ENCODE results near the gene PIGN.

The PIGN gene

GRCh38 chr18:62164310-62164709 is 22.5 kb downstream of the PIGN start:
- TF ChIP-seq CTCF (IDR thresholded peaks at IDR 0.05; ENCODE audit: poor library complexity, severe bottlenecking): no peak
- no peak overlapping the region for H3K4me3 ChIP-seq (ENCODE audit: severe bottlenecking)
- ATAC-seq (ENCODE audit: low read depth): no peak

GRCh38 chr18:62157843-62158242 is 29.0 kb downstream of the PIGN start:
- no peak overlapping the region for H3K4me3 ChIP-seq (ENCODE audit: severe bottlenecking)
- ATAC-seq (ENCODE audit: low read depth) (no peak), DNase-seq (ENCODE audit: low spot score) (no peak)
- no peaks in the 10 kb centered on the region for H3K9me3 ChIP-seq (ENCODE audit: severe bottlenecking)
- TF ChIP-seq CTCF (IDR thresholded peaks at IDR 0.05; ENCODE audit: poor library complexity, severe bottlenecking): no peak
- H3K36me3 ChIP-seq (ENCODE audit: low read depth): no peaks in the 10 kb centered on the region; the same call in 1 of the 2 replicates
- no peaks in the 10 kb centered on the region for H3K4me1 ChIP-seq (ENCODE audit: insufficient read depth, poor library complexity, severe bottlenecking)
- no peak overlapping the region for H3K27ac ChIP-seq (ENCODE audit: poor library complexity, severe bottlenecking)
- no peaks in the 10 kb centered on the region for H3K27me3 ChIP-seq (ENCODE audit: insufficient read depth, poor library complexity, severe bottlenecking)

More at GRCh38 chr18:62164310-62164709, 22.5 kb downstream of the PIGN start:
- Histone ChIP-seq H3K9me3 (ENCODE audit: severe bottlenecking) (no peaks in the 10 kb centered on the region), H3K4me1 (ENCODE audit: insufficient read depth, poor library complexity, severe bottlenecking) (no peaks in the 10 kb centered on the region), H3K36me3 (ENCODE audit: low read depth) (no peaks in the 10 kb centered on the region), H3K27me3 (ENCODE audit: insufficient read depth, poor library complexity, severe bottlenecking) (no peaks in the 10 kb centered on the region), H3K27ac (ENCODE audit: poor library complexity, severe bottlenecking) (no peak overlapping the region)
- no peak for DNase-seq (ENCODE audit: low spot score)

- Histone ChIP-seq H3K4me1 (ENCODE audit: insufficient read depth, poor library complexity, severe bottlenecking) (no peaks in the 10 kb centered on the region), H3K4me3 (ENCODE audit: severe bottlenecking) (no peak overlapping the region), H3K36me3 (ENCODE audit: low read depth) (no peaks in the 10 kb centered on the region; the same call in 1 of the 2 replicates), H3K27me3 (ENCODE audit: insufficient read depth, poor library complexity, severe bottlenecking) (no peaks in the 10 kb centered on the region), H3K27ac (ENCODE audit: poor library complexity, severe bottlenecking) (no peak overlapping the region), H3K9me3 (ENCODE audit: severe bottlenecking) (no peaks in the 10 kb centered on the region)
- no peak for TF ChIP-seq CTCF (IDR thresholded peaks at IDR 0.05; ENCODE audit: poor library complexity, severe bottlenecking)
- ATAC-seq (ENCODE audit: low read depth) (no peak), DNase-seq (ENCODE audit: low spot score) (no peak)
Measured at GRCh38 chr18:62152844-62153243, 34.0 kb downstream of the PIGN start.

- TF ChIP-seq CTCF (IDR thresholded peaks at IDR 0.05; ENCODE audit: poor library complexity, severe bottlenecking): no peak
- H3K9me3 ChIP-seq (ENCODE audit: severe bottlenecking): no peaks in the 10 kb centered on the region
- no peak overlapping the region for H3K4me3 ChIP-seq (ENCODE audit: severe bottlenecking)
- DNase-seq (ENCODE audit: low spot score): no peak
- no peak for ATAC-seq (ENCODE audit: low read depth)
- no peaks in the 10 kb centered on the region for H3K27me3 ChIP-seq (ENCODE audit: insufficient read depth, poor library complexity, severe bottlenecking)
- H3K27ac ChIP-seq (ENCODE audit: poor library complexity, severe bottlenecking): no peak overlapping the region
- no peaks in the 10 kb centered on the region; the same call in 1 of the 2 replicates for H3K36me3 ChIP-seq (ENCODE audit: low read depth)
- no peaks in the 10 kb centered on the region for H3K4me1 ChIP-seq (ENCODE audit: insufficient read depth, poor library complexity, severe bottlenecking)
Measured at GRCh38 chr18:62151068-62151771, 35.6 kb downstream of the PIGN start.

GRCh38 chr18:62144338-62144737 is 42.5 kb downstream of the PIGN start:
- Histone ChIP-seq H3K4me1 (ENCODE audit: insufficient read depth, poor library complexity, severe bottlenecking) (no peaks in the 10 kb centered on the region), H3K27me3 (ENCODE audit: insufficient read depth, poor library complexity, severe bottlenecking) (no peaks in the 10 kb centered on the region), H3K36me3 (ENCODE audit: low read depth) (peaks cover 7% of the 10 kb centered on the region), H3K27ac (ENCODE audit: poor library complexity, severe bottlenecking) (no peak overlapping the region), H3K4me3 (ENCODE audit: severe bottlenecking) (no peak overlapping the region), H3K9me3 (ENCODE audit: severe bottlenecking) (no peaks in the 10 kb centered on the region)
- no peak for TF ChIP-seq CTCF (IDR thresholded peaks at IDR 0.05; ENCODE audit: poor library complexity, severe bottlenecking)
- no peak for DNase-seq (ENCODE audit: low spot score)
- ATAC-seq (ENCODE audit: low read depth): no peak
